WTC11 (cell line): Measurements from ENCODE around the gene P2RX1. TPM values are rescaled to one million over a fixed set of nuclear protein-coding genes. Genes with fewer than 3 reads are reported as not detected.
A peak's percentile ranks its signal among the peaks of the same experiment; 100 is the strongest.

Source experiments
- ATAC-seq: fragments of 200-7000 bp; cut with Tn5 transposase; 2 replicates; pipeline ENCODE4 v1.10.0; 2021; ENCODE audit warnings: mild to moderate bottlenecking, moderate library complexity
- CTCF ChIA-PET: fragments of 300-600 bp; sonication (Branson Sonifier 250); formaldehyde crosslinking; loops from one replicate; lab custom pipeline; 2021; ENCODE audit warnings: antibody characterized with exemption; lab: Charles Lee
- POLR2A ChIA-PET: fragments of 350-600 bp; sonication (Branson Sonifier 250); formaldehyde crosslinking; loops from one replicate; lab custom pipeline; 2021; ENCODE audit warnings: antibody characterized with exemption; lab: Charles Lee
- DNase-seq: peaks from one replicate; pipeline ENCODE4 v3.0.0; 2021; ENCODE audit warnings: low spot score
- H3K27ac Mint-ChIP-seq: 2 replicates; pipeline ENCODE4 v1.8.0; 2021; ENCODE audit warnings: mixed read lengths
- H3K27me3 Mint-ChIP-seq: 2 replicates; pipeline ENCODE4 v1.8.0; 2021; ENCODE audit warnings: low read depth, mild to moderate bottlenecking, moderate library complexity, mixed read lengths
- H3K36me3 Mint-ChIP-seq: 2 replicates; pipeline ENCODE4 v1.8.0; 2021; ENCODE audit warnings: mixed read lengths
- H3K4me1 Mint-ChIP-seq: 2 replicates; pipeline ENCODE4 v1.8.0; 2022; ENCODE audit warnings: mixed read lengths
- H3K4me3 Mint-ChIP-seq: 2 replicates; pipeline ENCODE4 v1.8.0; 2021; ENCODE audit warnings: mild to moderate bottlenecking, moderate library complexity, mixed read lengths
- H3K9me3 Mint-ChIP-seq: 2 replicates; pipeline ENCODE4 v1.8.0; 2021; ENCODE audit warnings: mixed read lengths
- ATF1 ChIP-seq: sonication (generic); formaldehyde crosslinking; IDR thresholded peaks from 2 replicates; pipeline ENCODE4 v1.8.1; 2023; ENCODE audit warnings: mild to moderate bottlenecking, moderate library complexity, missing genetic modification reagents
- CREB1 ChIP-seq: sonication (generic); formaldehyde crosslinking; IDR thresholded peaks from 2 replicates; pipeline ENCODE4 v1.8.0; 2023; ENCODE audit warnings: mild to moderate bottlenecking, missing genetic modification reagents
- FOXP1 ChIP-seq: sonication (generic); formaldehyde crosslinking; IDR thresholded peaks from 2 replicates; pipeline ENCODE4 v1.8.0; 2022; ENCODE audit warnings: missing genetic modification reagents, mild to moderate bottlenecking, moderate library complexity, borderline replicate concordance
- GABPB1 ChIP-seq: sonication (generic); formaldehyde crosslinking; IDR thresholded peaks from 2 replicates; pipeline ENCODE4 v1.8.1; 2023; ENCODE audit warnings: mild to moderate bottlenecking, missing genetic modification reagents
- GTF2I ChIP-seq: fragments of 250-450 bp; sonication (Bioruptor Pico); conservative IDR thresholded peaks from 2 replicates; pipeline ENCODE4 v1.4.0; 2021; ENCODE audit warnings: mild to moderate bottlenecking
- JAZF1 ChIP-seq: fragments of 250-450 bp; sonication (Bioruptor Pico); IDR thresholded peaks from 2 replicates; pipeline ENCODE4 v1.9.0; 2021; ENCODE audit warnings: moderate library complexity, mild to moderate bottlenecking, inconsistent platforms
- JUN ChIP-seq: sonication (generic); formaldehyde crosslinking; IDR thresholded peaks from 2 replicates; pipeline ENCODE4 v1.8.0; 2023; ENCODE audit warnings: mild to moderate bottlenecking, missing genetic modification reagents
- NFYB ChIP-seq: sonication (generic); formaldehyde crosslinking; conservative IDR thresholded peaks from 2 replicates; pipeline ENCODE4 v1.8.0; 2022; ENCODE audit warnings: low read depth, missing genetic modification reagents
- NR3C1 ChIP-seq: sonication (generic); formaldehyde crosslinking; conservative IDR thresholded peaks from 2 replicates; pipeline ENCODE4 v1.8.1; 2023; ENCODE audit warnings: low read depth, mild to moderate bottlenecking, missing genetic modification reagents
- OVOL2 ChIP-seq: fragments of 250-450 bp; sonication (Bioruptor Pico); IDR thresholded peaks from 2 replicates; pipeline ENCODE4 v1.9.0; 2021; ENCODE audit warnings: mild to moderate bottlenecking, borderline replicate concordance
- PRRX2 ChIP-seq: fragments of 250-450 bp; sonication (Bioruptor Pico); IDR thresholded peaks from 2 replicates; pipeline ENCODE4 v1.8.0; 2021; ENCODE audit warnings: mild to moderate bottlenecking
- TEAD1 ChIP-seq: sonication (generic); formaldehyde crosslinking; IDR thresholded peaks from 2 replicates; pipeline ENCODE4 v1.8.0; 2022; ENCODE audit warnings: mild to moderate bottlenecking, missing genetic modification reagents
- TP53 ChIP-seq: sonication (generic); formaldehyde crosslinking; IDR thresholded peaks from 2 replicates; pipeline ENCODE4 v1.8.1; 2023; ENCODE audit warnings: mild to moderate bottlenecking, missing genetic modification reagents
- ZNF263 ChIP-seq: sonication (generic); formaldehyde crosslinking; IDR thresholded peaks from 2 replicates; pipeline ENCODE4 v1.8.1; 2022; ENCODE audit warnings: low read depth, mild to moderate bottlenecking, moderate library complexity, missing genetic modification reagents
- ZNF671 ChIP-seq: fragments of 250-450 bp; sonication (Bioruptor Pico); IDR thresholded peaks from 2 replicates; pipeline ENCODE4 v1.8.0; 2021; ENCODE audit warnings: mild to moderate bottlenecking
- total RNA-seq: library from RNA; stranded (reverse); gene quantifications from 3 replicates; pipeline ENCODE4 v1.2.3, GENCODE V29; 2021
- TF ChIP-seq, protein P1 (sequence below): sonication (generic); formaldehyde crosslinking; IDR thresholded peaks from 2 replicates; pipeline ENCODE4 v1.8.0; 2022; ENCODE audit warnings: mild to moderate bottlenecking, missing genetic modification reagents
- TF ChIP-seq, protein P2 (sequence below): sonication (generic); formaldehyde crosslinking; IDR thresholded peaks from 2 replicates; pipeline ENCODE4 v1.8.0; 2022; ENCODE audit warnings: missing genetic modification reagents
- TF ChIP-seq, protein P3 (sequence below): sonication (generic); formaldehyde crosslinking; conservative IDR thresholded peaks from 2 replicates; pipeline ENCODE4 v1.8.1; 2023; ENCODE audit warnings: mild to moderate bottlenecking, low read depth, missing genetic modification reagents, moderate library complexity

The P2RX1 gene
- total RNA-seq, 1 experiment from 2014 or later, result 0.07 TPM

DNA sequence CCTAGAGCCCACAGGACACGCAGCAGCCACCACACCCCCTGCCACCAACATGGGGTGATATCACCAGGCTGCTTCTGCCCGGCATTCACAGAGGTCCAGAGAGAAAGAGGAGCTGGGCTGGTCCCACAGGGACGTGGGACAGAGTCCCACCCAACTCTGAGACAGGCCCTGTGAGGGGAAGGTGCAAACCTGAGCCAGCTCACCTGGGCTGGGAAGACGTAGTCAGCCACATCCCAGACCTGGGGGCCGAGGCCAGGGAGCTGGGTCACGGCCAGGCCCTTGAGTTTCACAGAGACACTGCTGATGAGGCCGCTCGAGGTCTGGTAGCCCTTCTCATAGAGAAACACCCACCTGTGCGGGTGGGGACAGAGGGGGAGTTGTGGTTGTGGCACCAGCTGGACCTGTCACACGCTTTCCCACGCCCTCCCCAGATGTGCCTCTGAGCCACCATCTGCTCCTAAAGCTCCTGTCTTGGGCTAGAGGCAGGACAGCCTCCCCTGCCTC lies 11.2 kb downstream of the P2RX1 start:
- H3K4me3 Mint-ChIP-seq, result no peak overlapping the region
- ATAC-seq (no peak), DNase-seq (no peak)
- no peaks in the 10 kb centered on the region for H3K36me3 Mint-ChIP-seq
- no peaks in the 10 kb centered on the region for H3K9me3 Mint-ChIP-seq
- POLR2A ChIA-PET, result interaction anchor here (0.9 kb wide), 1 partner anchor 59 kb away, joined by 5 read pairs; the partner anchor contains the start of gene NCBP3
- H3K4me1 Mint-ChIP-seq, result peaks cover 13% of the 10 kb centered on the region
- CTCF ChIA-PET, result interaction anchor here (0.6 to 4.7 kb wide), 6 partner anchors 9 to 167 kb away, joined by 3 to 31 read pairs (median 7); partner anchors contain the start of genes NCBP3 and P2RX1
- no peak overlapping the region for H3K27ac Mint-ChIP-seq
- no peaks in the 10 kb centered on the region for H3K27me3 Mint-ChIP-seq
- TF ChIP-seq OVOL2 (no peak), TP53 (CRISPR knock-in tag) (no peak), NR3C1 (CRISPR knock-in tag) (no peak), JAZF1 (no peak), JUN (no peak), NFYB (no peak), ATF1 (CRISPR knock-in tag) (no peak)
- TF ChIP-seq, protein P1, sequence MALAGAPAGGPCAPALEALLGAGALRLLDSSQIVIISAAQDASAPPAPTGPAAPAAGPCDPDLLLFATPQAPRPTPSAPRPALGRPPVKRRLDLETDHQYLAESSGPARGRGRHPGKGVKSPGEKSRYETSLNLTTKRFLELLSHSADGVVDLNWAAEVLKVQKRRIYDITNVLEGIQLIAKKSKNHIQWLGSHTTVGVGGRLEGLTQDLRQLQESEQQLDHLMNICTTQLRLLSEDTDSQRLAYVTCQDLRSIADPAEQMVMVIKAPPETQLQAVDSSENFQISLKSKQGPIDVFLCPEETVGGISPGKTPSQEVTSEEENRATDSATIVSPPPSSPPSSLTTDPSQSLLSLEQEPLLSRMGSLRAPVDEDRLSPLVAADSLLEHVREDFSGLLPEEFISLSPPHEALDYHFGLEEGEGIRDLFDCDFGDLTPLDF (CRISPR knock-in tag), result no peak
- TF ChIP-seq, protein P2, sequence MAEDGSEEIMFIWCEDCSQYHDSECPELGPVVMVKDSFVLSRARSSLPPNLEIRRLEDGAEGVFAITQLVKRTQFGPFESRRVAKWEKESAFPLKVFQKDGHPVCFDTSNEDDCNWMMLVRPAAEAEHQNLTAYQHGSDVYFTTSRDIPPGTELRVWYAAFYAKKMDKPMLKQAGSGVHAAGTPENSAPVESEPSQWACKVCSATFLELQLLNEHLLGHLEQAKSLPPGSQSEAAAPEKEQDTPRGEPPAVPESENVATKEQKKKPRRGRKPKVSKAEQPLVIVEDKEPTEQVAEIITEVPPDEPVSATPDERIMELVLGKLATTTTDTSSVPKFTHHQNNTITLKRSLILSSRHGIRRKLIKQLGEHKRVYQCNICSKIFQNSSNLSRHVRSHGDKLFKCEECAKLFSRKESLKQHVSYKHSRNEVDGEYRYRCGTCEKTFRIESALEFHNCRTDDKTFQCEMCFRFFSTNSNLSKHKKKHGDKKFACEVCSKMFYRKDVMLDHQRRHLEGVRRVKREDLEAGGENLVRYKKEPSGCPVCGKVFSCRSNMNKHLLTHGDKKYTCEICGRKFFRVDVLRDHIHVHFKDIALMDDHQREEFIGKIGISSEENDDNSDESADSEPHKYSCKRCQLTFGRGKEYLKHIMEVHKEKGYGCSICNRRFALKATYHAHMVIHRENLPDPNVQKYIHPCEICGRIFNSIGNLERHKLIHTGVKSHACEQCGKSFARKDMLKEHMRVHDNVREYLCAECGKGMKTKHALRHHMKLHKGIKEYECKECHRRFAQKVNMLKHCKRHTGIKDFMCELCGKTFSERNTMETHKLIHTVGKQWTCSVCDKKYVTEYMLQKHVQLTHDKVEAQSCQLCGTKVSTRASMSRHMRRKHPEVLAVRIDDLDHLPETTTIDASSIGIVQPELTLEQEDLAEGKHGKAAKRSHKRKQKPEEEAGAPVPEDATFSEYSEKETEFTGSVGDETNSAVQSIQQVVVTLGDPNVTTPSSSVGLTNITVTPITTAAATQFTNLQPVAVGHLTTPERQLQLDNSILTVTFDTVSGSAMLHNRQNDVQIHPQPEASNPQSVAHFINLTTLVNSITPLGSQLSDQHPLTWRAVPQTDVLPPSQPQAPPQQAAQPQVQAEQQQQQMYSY (CRISPR knock-in tag), result no peak

DNA sequence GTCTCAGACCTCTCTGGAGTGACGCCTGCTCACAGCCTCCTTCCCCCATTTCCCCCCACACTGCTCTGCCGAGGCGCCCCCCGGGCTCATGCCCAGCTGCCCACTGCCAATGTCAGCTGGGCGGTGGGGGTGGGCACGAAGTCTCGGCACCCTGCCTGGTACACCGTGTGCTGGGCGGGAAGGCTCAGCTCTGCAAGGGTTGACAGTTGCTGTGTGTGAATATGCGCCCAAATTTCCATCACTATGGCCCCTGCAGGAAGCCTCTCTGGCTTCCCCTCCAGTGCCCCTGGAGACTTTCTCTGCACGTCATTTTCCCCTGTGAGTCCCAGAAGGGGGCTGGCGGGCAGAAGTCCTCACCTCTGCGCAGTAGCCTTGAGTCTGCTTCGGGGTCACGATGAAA lies 11.8 kb downstream of the P2RX1 start:
- ATAC-seq (peak; percentile 30), DNase-seq (no peak)
- no peak overlapping the region for H3K4me3 Mint-ChIP-seq
- CTCF ChIA-PET, result interaction anchor here (2.0 to 4.7 kb wide), 3 partner anchors 9 to 59 kb away, joined by 7 to 31 read pairs (median 23); partner anchors contain the start of gene NCBP3
- H3K27me3 Mint-ChIP-seq, result no peaks in the 10 kb centered on the region
- H3K4me1 Mint-ChIP-seq, result peaks cover 13% of the 10 kb centered on the region
- POLR2A ChIA-PET, result interaction anchor here (0.9 kb wide), 1 partner anchor 59 kb away, joined by 5 read pairs; the partner anchor contains the start of gene NCBP3
- no peaks in the 10 kb centered on the region for H3K9me3 Mint-ChIP-seq
- no peak overlapping the region for H3K27ac Mint-ChIP-seq
- no peaks in the 10 kb centered on the region for H3K36me3 Mint-ChIP-seq
- TF ChIP-seq, protein P3, sequence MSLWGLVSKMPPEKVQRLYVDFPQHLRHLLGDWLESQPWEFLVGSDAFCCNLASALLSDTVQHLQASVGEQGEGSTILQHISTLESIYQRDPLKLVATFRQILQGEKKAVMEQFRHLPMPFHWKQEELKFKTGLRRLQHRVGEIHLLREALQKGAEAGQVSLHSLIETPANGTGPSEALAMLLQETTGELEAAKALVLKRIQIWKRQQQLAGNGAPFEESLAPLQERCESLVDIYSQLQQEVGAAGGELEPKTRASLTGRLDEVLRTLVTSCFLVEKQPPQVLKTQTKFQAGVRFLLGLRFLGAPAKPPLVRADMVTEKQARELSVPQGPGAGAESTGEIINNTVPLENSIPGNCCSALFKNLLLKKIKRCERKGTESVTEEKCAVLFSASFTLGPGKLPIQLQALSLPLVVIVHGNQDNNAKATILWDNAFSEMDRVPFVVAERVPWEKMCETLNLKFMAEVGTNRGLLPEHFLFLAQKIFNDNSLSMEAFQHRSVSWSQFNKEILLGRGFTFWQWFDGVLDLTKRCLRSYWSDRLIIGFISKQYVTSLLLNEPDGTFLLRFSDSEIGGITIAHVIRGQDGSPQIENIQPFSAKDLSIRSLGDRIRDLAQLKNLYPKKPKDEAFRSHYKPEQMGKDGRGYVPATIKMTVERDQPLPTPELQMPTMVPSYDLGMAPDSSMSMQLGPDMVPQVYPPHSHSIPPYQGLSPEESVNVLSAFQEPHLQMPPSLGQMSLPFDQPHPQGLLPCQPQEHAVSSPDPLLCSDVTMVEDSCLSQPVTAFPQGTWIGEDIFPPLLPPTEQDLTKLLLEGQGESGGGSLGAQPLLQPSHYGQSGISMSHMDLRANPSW (CRISPR knock-in tag), result no peak
- TF ChIP-seq ZNF671 (CRISPR knock-in tag) (no peak), FOXP1 (CRISPR knock-in tag) (no peak), PRRX2 (CRISPR knock-in tag) (no peak), CREB1 (no peak), OVOL2 (no peak), ZNF263 (CRISPR knock-in tag) (no peak), GTF2I (CRISPR knock-in tag) (no peak)

DNA sequence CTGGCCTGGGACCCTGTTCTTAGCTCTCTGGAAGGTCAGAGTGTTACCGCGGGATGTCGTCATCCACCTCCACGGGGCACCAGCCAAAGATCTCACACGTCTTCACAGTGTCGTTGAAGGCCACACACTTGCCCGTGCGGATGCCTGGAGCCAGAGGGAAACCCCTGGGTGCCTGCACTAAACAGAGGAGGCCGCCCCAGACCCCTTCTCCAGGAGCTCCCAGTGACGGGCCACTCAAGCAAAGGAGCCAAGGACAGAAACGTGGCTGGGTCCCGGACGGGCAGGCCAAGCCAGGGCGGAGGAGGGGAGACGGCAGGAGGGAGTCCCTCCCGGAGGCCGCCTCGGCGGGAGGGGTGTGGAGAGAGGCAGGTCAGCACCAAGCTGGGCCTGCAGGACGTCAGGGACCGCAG lies 12.4 kb downstream of the P2RX1 start:
- Mint-ChIP-seq H3K27me3 (no peaks in the 10 kb centered on the region), H3K27ac (no peak overlapping the region), H3K4me3 (no peak overlapping the region), H3K4me1 (peaks cover 13% of the 10 kb centered on the region), H3K9me3 (no peaks in the 10 kb centered on the region), H3K36me3 (no peaks in the 10 kb centered on the region)
- ATAC-seq (no peak), DNase-seq (no peak)
- TF ChIP-seq TEAD1 (CRISPR knock-in tag), result no peak
- TF ChIP-seq GABPB1 (CRISPR knock-in tag), result peak; percentile 93
- ChIA-PET CTCF (interaction anchor here (0.8 to 4.7 kb wide), 6 partner anchors 10 to 104 kb away, joined by 3 to 31 read pairs (median 6); partner anchors contain the start of genes CAMKK1 and NCBP3), POLR2A (no interaction called here)
